ENCODE results near the gene KRTAP10-2. TPM values are rescaled to one million over a fixed set of nuclear protein-coding genes. Genes with fewer than 3 reads are reported as not detected.

The KRTAP10-2 gene
- total and polyA plus RNA-seq, 2 experiments from 2014 or later = 0.24 TPM; not detected in 1

GRCh38 chr21:44510508-44511218 lies 40.6 kb downstream of the KRTAP10-2 start:
- Histone ChIP-seq H3K9me2 (ENCODE audit: insufficient read depth) (no peaks in the 10 kb centered on the region), H3F3A (replicated peaks; ENCODE audit: low read depth) (no peaks in the 10 kb centered on the region), H2AFZ (0 out of 2 replicates have a peak overlapping the region, but pooled peaks have one; percentile 52), H3K4me2 (peak overlapping the region; percentile 70; the same call in 1 of the 2 replicates), H3K4me1 (ENCODE audit: insufficient read depth) (no peaks in the 10 kb centered on the region), H3K4me3 (peak overlapping the region; percentile 45), H3K27ac (ENCODE audit: low read depth) (no peak overlapping the region), H3K36me3 (ENCODE audit: insufficient read depth) (no peaks in the 10 kb centered on the region), H3K27me3 (ENCODE audit: insufficient read depth) (no peaks in the 10 kb centered on the region), H3K79me2 (replicated peaks; ENCODE audit: insufficient read depth) (no peaks in the 10 kb centered on the region), H4K20me1 (replicated peaks; ENCODE audit: insufficient read depth) (no peaks in the 10 kb centered on the region)
- TF ChIP-seq CREB1 (CRISPR knock-in tag; IDR thresholded peaks at IDR 0.05; ENCODE audit: low read depth) (peak; percentile 24; the same call in 1 of the 2 replicates), EZH2 (IDR thresholded peaks at IDR 0.05; ENCODE audit: low read depth, unreplicated experiment) (no peak), CTCF (conservative IDR thresholded peaks at IDR 0.05; ENCODE audit: low read depth in 2 of 2) (peak; percentile 83 to 95)
- peak; percentile 89 for ATAC-seq
- Mint-ChIP-seq H3K27ac (no peak overlapping the region), H3K4me1 (no peaks in the 10 kb centered on the region; the same call in 2 of the 3 replicates), H3K9me3 (no peaks in the 10 kb centered on the region; the same call in 2 of the 3 replicates), H3K4me3 (peak overlapping the region; percentile 54; the same call in 2 of the 3 replicates), H3K36me3 (ENCODE audit: low read depth) (no peaks in the 10 kb centered on the region), H3K27me3 (ENCODE audit: insufficient read depth, low read depth, poor library complexity) (peaks cover 14% of the 10 kb centered on the region)
- DNase-seq (ENCODE audit: low spot score) = peak; percentile 86

- no peak overlapping the region for H3K27ac Mint-ChIP-seq
- Histone ChIP-seq H3K36me3 (ENCODE audit: insufficient read depth) (no peaks in the 10 kb centered on the region), H3K4me1 (ENCODE audit: insufficient read depth) (no peaks in the 10 kb centered on the region), H3K4me3 (no peak overlapping the region; the same call in 1 of the 2 replicates), H4K20me1 (replicated peaks; ENCODE audit: insufficient read depth) (no peaks in the 10 kb centered on the region), H3K27me3 (ENCODE audit: insufficient read depth) (no peaks in the 10 kb centered on the region), H3K9me2 (ENCODE audit: insufficient read depth) (no peaks in the 10 kb centered on the region), H2AFZ (no peak overlapping the region), H3F3A (replicated peaks; ENCODE audit: low read depth) (no peaks in the 10 kb centered on the region), H3K79me2 (replicated peaks; ENCODE audit: insufficient read depth) (no peaks in the 10 kb centered on the region), H3K4me2 (peak overlapping the region; percentile 70; the same call in 1 of the 2 replicates), H3K27ac (ENCODE audit: low read depth) (no peak overlapping the region)
- no peaks in the 10 kb centered on the region for H3K36me3 Mint-ChIP-seq (ENCODE audit: low read depth)
- H3K4me3 Mint-ChIP-seq = no peak overlapping the region
- DNase-seq (ENCODE audit: low spot score) = no peak
- no peaks in the 10 kb centered on the region; the same call in 2 of the 3 replicates for H3K9me3 Mint-ChIP-seq
- ATAC-seq = peak; percentile 17
- H3K4me1 Mint-ChIP-seq = no peaks in the 10 kb centered on the region; the same call in 2 of the 3 replicates
- peaks cover 14% of the 10 kb centered on the region for H3K27me3 Mint-ChIP-seq (ENCODE audit: insufficient read depth, low read depth, poor library complexity)
- TF ChIP-seq ZNF114 (CRISPR knock-in tag; IDR thresholded peaks at IDR 0.05) = no peak
- no peak for TF ChIP-seq STAT1 (IDR thresholded peaks at IDR 0.05; ENCODE audit: unreplicated experiment)
- TF ChIP-seq EZH2phosphoT487 (IDR thresholded peaks at IDR 0.05; ENCODE audit: unreplicated experiment) = no peak
- no peak for TF ChIP-seq REST (IDR thresholded peaks at IDR 0.05; ENCODE audit: unreplicated experiment)
- TF ChIP-seq NANOG (IDR thresholded peaks at IDR 0.05; ENCODE audit: borderline replicate concordance) = no peak
- no peak for TF ChIP-seq POLR2AphosphoS5 (IDR thresholded peaks at IDR 0.05; ENCODE audit: low read depth)
- TF ChIP-seq EZH2 (IDR thresholded peaks at IDR 0.05; ENCODE audit: low read depth, unreplicated experiment) = no peak
- TF ChIP-seq JUNB (IDR thresholded peaks at IDR 0.05; ENCODE audit: unreplicated experiment) = no peak
Observed at GRCh38 chr21:44510109-44510507, 41.2 kb downstream of the KRTAP10-2 start.

Measured in GM23338 (cell line).